Measurements from ENCODE around the gene AOPEP. TPM values are rescaled to one million over a fixed set of nuclear protein-coding genes. Genes with fewer than 3 reads are reported as not detected.

AOPEP gene
- total and polyA plus RNA-seq, 9 of the 15 experiments (the other 6 are each of a cell fraction or from before 2014, with no cell fraction given): 4.5 to 19.3 (median 13.5) TPM

DNA sequence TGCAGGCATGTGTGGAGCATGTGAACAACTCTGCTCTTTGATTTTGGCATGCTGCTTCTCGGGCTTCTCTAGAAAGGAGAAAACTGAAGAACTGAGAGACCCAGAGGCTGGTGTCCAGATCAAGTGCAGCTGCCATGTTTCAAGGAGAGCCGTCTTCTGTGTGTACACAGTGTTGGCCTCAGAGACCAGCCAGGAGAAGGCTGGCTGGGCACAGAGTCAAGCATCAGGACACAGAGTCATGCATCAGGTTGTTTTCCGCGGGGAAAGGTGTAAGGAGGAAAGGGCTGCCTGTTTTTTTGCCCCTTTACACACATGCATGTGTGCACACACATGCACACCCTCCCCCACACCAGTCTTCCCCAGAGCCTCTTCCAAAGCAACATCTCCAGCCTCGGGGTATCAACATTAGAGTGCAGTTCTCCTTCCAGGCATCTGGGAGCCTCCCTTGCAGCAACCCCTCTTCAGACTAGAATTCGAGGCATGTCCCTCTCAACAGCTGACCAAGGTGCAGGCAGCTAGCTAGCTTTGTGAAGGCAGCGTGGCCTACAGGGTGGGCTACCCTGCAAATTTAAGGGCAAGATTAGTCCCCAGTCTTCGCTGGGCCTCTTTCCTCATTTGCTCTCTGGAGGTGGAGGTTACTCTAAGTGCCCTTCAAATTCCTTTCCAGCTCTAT is 180.9 kb downstream of the AOPEP start (continued):
- no peak for TF ChIP-seq POLR2AphosphoS5 (IDR thresholded peaks at IDR 0.05; ENCODE audit: control insufficient read depth, insufficient read depth, low read depth, low read length)
- TF ChIP-seq HOXB6 (CRISPR knock-in tag; IDR thresholded peaks at IDR 0.05; ENCODE audit: borderline replicate concordance): no peak

GRCh38 chr9:94908011-94908563 is 181.6 kb downstream of the AOPEP start:
- no peak overlapping the region for H3K27ac ChIP-seq (ENCODE audit: extremely low read depth, low read depth, low read length)
- 60% methylated on average over 8 of the region's 9 CpGs for WGBS (ENCODE audit: insufficient coverage, low coverage, missing lambda C conversion rate)
- in situ Hi-C loops (cut with MboI) (no loop called here), intact Hi-C loops (cut with micrococcal nuclease) (no loop called here)
- H2AFZ ChIP-seq (ENCODE audit: low read depth, low read length): no peak overlapping the region
- H3K4me1 ChIP-seq (replicated peaks in 1 of 2; ENCODE audit: control insufficient read depth in 2 of 2, insufficient read depth in 2 of 2, low read length in 2 of 2): peaks cover 0 to 7% of the 10 kb centered on the region in 2 experiments; a peak in 3 of 5 replicates
- H3K4me2 ChIP-seq (ENCODE audit: insufficient read depth, low read length): no peak overlapping the region
- H3K79me2 ChIP-seq (ENCODE audit: control insufficient read depth, insufficient read depth, low read length): no peaks in the 10 kb centered on the region
- H3K4me3 ChIP-seq: no peak overlapping the region
- no peaks in the 10 kb centered on the region for H3K9me3 ChIP-seq (replicated peaks; ENCODE audit: control insufficient read depth, insufficient read depth, low read depth, low read length)
- no peak overlapping the region for H3K9ac ChIP-seq (ENCODE audit: insufficient read depth in 1 of 2, low read depth in 2 of 2, low read length in 2 of 2)
- no peaks in the 10 kb centered on the region for H3K9me1 ChIP-seq (ENCODE audit: control insufficient read depth, insufficient read depth, low read length)
- ChIA-PET CTCF (ENCODE audit: low intra/inter-chr PET ratio) (no interaction called here), POLR2A (interaction anchor here (0.7 to 1.2 kb wide), 5 partner anchors 9 to 288 kb away, joined by 3 read pairs; no protein-coding TSS in a partner anchor)
- H3K27me3 ChIP-seq (ENCODE audit: control insufficient read depth in 2 of 2, insufficient read depth in 2 of 2, low read length in 2 of 2): no peaks in the 10 kb centered on the region
- H4K20me1 ChIP-seq (replicated peaks; ENCODE audit: control insufficient read depth, insufficient read depth, low read length): no peaks in the 10 kb centered on the region
- ATAC-seq: no peak
- FAIRE-seq: no peak
- BruUV-seq (replicated peaks): no TSS peak
- no peak for TF ChIP-seq ZNF655 (CRISPR knock-in tag; IDR thresholded peaks at IDR 0.05)
- no peak for TF ChIP-seq XRCC4 (IDR thresholded peaks at IDR 0.05; ENCODE audit: extremely low read depth, insufficient read depth, insufficient read length)
- no peak for TF ChIP-seq LARP7 (IDR thresholded peaks at IDR 0.05)
- TF ChIP-seq ZNF561 (CRISPR knock-in tag; conservative IDR thresholded peaks at IDR 0.05): no peak
- no peak for TF ChIP-seq TCFL5 (CRISPR knock-in tag; conservative IDR thresholded peaks at IDR 0.05)
- no peak for TF ChIP-seq CBX8 (IDR thresholded peaks at IDR 0.05; ENCODE audit: borderline replicate concordance, extremely low read depth, low read depth, low read length, poor library complexity, severe bottlenecking)
- TF ChIP-seq ZNF57 (CRISPR knock-in tag; IDR thresholded peaks at IDR 0.05): no peak
- TF ChIP-seq SRSF7 (optimal IDR thresholded peaks at IDR 0.05; ENCODE audit: low read depth, low read length): no peak
- no peak for TF ChIP-seq ZNF431 (CRISPR knock-in tag; IDR thresholded peaks at IDR 0.05)
- TF ChIP-seq THRB (CRISPR knock-in tag; conservative IDR thresholded peaks at IDR 0.05): no peak
- no peak for TF ChIP-seq KLF16 (IDR thresholded peaks at IDR 0.05)
- TF ChIP-seq PRMT5 (CRISPR knock-in tag; IDR thresholded peaks at IDR 0.05): no peak
- no peak for TF ChIP-seq POLR2H (tag; IDR thresholded peaks at IDR 0.05; ENCODE audit: low read depth)
- TF ChIP-seq GATA2 (CRISPR knock-in tag; IDR thresholded peaks at IDR 0.05): no peak
- no peaks in the 10 kb centered on the region for H3K36me3 ChIP-seq (ENCODE audit: control insufficient read depth, insufficient read depth, low read length)
- no peak for DNase-seq (ENCODE audit: extremely low read depth in 1 of 4, low spot score in 3 of 4)

Data from K562 (cell line).